HG03097 (cell line): Measurements from ENCODE around the gene TEX36.
"Not testable (repeated sequence)": the region's sequence is repeated elsewhere in the genome, so short reads cannot be mapped to it uniquely, and the experiment has no call there.

Experiments used
- ATAC-seq: cut with Tn5 transposase; IDR thresholded peaks from one replicate; pipeline ENCODE4 v1.9.1; 2021; ENCODE audit not compliant: unreplicated experiment, low FRiP score

TEX36 gene

GRCh38 chr10:125683063-125683462, at the start of gene TEX36:
TSS of gene TEX36 (minus strand) at chr10:125683163. CDS start at chr10:125682989, 174 bp downstream.
- no peak for ATAC-seq

DNA sequence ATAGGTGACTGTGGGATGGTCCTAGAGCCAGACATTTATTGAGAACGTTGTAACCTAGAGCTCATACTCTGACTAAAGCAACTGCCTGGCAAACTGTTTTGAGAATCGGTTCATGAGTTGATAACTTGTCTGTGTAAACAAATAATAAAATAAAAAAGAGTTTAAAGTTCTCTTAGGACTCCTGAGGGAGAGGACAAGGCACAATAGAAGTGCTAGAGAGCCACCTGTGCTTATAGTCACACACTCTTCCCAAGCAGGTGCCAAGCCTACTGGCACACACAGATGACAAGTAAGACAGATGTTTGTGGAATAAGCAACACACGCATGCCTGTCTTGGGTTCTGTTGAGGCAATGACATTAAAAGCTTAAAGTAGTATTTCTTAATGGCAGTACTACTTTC, 44.5 kb upstream of the TEX36 start:
- ATAC-seq = no peak

DNA sequence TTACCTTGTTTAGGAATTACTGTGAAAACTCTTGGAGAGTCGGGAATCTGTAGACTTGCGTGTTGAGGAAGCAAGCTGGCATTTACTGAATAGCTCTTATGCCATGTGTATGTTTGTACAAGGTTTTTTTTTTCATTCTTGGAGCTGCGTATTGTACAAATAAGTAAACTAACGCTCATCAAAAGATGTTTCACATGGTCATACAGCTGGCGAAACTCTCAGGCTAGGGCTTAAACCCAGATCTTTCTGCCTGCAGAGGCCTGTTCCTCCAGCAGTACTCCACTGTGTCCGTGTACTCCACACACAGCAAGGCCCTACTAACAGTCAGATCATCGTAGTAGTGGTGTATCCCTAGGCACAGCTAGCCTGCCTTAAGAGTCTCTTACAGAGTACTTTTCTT, 44.0 kb upstream of the TEX36 start:
- ATAC-seq = no peak

GRCh38 chr10:125722811-125723210, 39.8 kb upstream of the TEX36 start:
- ATAC-seq = no peak

GRCh38 chr10:125721035-125721434, 38.1 kb upstream of the TEX36 start:
- peak; percentile 37 for ATAC-seq

DNA sequence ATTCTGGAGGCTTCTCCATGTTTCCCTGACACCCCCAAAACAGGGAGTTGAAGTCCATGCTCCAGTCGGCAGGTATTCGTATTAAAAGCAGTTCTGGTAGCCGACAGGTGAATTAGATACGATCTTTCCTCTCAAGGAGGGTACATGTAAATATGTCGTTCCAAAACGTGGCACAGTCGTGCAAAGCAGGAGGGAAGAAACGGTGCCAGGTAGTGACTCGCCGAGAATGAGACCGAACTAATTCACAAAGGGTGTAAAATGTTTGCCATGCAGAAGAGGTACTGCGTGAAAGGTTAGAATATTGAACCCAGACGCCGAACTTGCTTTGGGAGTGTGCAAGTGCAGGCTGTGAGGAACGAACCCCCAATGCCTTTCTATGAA, 37.0 kb upstream of the TEX36 start:
- no peak for ATAC-seq

- ATAC-seq = peak; percentile 94
Observed at GRCh38 chr10:125719173-125720001, 36.4 kb upstream of the TEX36 start, which contains the start of gene EDRF1. TSS of gene EDRF1 (plus strand) at chr10:125719709. CDS start at chr10:125719808, 99 bp downstream.

DNA sequence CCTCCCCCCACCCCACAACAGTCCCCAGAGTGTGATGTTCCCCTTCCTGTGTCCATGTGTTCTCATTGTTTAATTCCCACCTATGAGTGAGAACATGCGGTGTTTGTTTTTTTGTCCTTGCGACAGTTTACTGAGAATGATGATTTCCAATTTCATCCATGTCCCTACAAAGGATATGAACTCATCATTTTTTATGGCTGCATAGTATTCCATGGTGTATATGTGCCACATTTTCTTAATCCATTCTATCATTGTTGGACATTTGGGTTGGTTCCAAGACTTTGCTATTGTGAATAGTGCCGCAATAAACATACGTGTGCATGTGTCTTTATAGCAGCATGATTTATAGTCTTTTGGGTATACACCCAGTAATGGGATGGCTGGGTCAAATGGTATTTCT, 31.8 kb upstream of the TEX36 start:
- ATAC-seq = not testable (repeated sequence)

- ATAC-seq = no peak
Observed at GRCh38 chr10:125711110-125711750, 28.3 kb upstream of the TEX36 start.

DNA sequence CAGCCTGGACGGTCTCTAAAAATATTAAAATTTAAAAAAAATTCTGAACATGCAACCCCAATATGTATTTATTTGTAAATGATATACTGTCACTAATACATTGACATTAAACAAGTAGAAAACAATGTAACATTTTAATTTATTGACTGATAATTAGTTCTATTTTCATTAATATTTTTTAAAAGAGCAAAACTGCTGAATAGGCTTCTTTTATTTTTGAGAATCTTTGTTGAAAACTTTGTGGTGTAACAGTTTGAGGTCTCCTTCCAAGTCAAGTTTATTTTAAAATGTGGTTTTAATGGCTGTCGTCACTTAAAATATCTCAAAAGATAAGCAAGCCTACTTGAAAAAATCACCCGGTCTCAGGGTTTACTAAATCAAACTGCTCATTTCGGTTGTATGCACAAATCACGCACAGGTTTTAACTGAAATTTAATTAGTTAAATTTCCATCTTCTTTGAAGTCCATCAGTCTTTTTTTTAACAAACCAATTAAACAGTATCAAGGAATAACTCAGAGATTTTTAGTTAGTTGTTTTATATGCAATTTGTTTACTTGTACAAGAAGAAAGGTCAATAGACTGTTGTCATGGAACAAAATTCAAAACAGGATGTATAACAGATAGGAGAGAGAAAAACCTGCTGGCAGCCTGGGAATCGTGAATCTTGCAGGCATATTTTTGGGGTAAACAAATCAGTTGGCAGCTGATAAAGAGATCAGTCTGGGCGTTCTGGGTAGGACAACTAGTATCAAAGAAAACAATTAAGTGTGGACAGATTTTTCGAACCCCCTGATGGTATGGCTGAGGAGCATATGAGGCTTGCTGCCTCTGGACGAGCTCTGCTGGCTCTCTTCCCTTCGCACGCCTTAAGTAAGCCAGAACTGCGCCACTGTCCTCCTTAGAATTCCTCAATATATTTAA, 26.9 kb upstream of the TEX36 start:
- no peak for ATAC-seq

- peak; percentile 54 for ATAC-seq
Observed at GRCh38 chr10:125708971-125709503, 26.1 kb upstream of the TEX36 start.

DNA sequence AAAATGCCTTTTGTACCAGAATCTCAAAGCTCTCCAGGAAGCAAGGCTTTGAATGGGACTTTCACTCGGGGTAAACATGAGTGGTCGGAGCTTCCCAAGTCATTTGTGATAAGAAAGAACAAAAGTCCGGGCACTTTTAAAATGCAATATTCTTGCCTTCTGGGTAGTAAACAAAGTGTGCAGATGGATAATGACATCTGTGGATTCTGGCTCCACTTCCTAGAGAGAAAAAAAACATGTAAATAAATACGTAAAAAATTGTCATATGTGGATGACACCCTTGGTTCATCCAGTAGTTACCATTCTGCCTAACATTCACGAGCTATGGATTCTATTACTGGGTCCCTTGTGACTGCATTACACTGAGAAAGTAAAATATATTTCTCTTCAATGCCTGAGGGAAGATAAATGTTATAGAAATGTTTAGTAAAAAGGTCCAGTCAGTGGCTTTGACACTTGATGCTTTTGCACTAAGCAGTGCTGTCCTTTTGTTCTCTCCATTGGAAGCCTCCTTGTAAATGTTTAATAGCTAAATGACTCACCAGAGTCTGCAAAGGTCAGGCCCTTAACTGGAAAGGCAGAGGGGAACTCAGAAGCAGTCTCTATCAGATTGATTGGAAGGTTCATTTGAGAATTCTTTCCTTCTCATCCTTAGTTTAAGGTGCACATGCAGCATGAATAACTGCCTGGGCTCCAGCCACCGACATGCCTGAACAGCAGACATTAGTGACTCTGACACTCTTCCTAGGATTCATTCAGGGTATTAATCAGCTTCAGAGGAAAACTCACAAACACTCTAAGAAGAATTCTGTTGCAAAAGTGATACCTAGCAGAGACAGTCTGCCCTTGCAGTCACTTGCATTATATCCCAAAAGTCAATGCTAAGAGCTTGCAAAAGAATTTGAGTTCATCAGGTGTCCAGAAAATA, 24.8 kb upstream of the TEX36 start:
- peak; percentile 58 for ATAC-seq

DNA sequence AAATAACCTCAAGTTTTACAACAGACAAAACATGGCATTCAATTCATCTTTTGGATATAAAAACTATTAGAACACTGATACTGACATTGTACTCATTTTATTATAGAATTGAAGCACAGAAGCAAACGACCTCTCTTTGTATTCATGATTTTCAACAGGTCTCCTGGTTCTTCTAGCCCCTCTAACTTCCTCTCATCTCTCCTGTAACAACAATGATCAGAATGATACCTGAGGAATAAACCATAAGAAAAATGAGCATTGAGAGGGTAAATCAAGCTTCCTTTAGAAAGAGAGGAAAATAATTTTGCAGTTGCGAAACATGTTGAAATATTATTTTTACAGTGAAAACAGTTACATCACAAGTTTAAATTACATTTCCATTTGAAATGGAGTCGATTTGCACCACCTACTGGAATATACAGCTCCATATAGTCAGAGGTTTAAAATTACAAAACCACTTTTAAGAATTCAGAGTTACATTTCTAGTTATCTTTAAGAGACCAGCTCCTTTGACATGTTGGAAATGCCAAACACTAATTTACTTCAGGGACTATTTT, 17.5 kb upstream of the TEX36 start:
- no peak for ATAC-seq

DNA sequence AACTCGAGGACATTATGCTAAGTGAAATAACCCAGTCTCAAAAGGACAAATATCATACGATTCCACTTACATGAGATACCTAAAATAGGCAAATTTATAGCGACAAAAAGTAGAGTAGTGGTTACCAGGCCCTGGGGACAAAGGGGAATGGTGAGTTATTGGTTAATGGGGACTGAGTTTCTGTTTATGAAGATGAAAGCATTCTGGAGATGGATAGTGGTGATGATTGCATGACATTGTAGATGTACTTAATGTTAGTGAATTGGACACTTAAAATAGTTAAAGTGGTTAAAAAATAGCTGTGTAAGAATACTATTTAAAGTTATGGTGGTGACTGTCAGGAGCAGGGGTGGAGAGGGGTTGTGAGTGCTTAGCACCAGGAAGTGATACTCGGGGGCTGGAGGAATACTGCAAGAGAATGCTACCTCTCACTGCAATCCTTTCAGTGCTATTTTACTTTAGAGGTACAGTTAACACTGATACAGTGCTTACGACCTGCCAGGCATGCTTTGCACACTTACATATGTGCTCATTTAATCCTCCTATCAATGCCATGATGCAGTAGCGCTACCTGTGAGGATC, 16.7 kb upstream of the TEX36 start:
- ATAC-seq = no peak

GRCh38 chr10:125698481-125698998, 15.6 kb upstream of the TEX36 start:
- ATAC-seq = no peak

GRCh38 chr10:125696884-125697283, 13.9 kb upstream of the TEX36 start:
- ATAC-seq = not testable (repeated sequence)

GRCh38 chr10:125694883-125695282, 11.9 kb upstream of the TEX36 start:
- ATAC-seq = no peak

DNA sequence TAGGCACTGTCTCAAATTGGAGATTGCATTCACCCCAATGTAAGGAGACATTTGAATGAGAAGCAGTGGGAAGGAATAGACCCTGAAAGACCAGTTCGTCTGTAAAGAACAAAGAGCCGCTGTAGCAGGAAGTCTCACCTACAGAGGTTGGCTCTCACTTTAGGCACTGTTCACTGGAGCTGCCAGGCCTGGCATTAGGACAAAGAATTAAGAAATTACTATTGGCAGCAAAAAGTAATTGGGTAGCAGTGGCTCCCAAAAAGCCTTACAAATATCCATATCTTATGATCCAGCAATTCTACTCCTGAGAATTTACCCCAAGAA, 10.5 kb upstream of the TEX36 start:
- ATAC-seq = no peak
